CD4-positive, alpha-beta T cell (primary cell): Measurements from ENCODE around the gene PIGZ. TPM values are rescaled to one million over a fixed set of nuclear protein-coding genes. Genes with fewer than 3 reads are reported as not detected.

Source experiments
- ATAC-seq: fragments of 200-7000 bp; cut with Tn5 transposase; one replicate; pipeline ENCODE4 v1.10.0; 2022; ENCODE audit warnings: mild to moderate bottlenecking; ENCODE audit not compliant: poor library complexity
- CTCF ChIA-PET: fragments of 350-600 bp; sonication (Branson Sonifier 250); formaldehyde crosslinking; loops from one replicate; lab custom pipeline; 2021; ENCODE audit warnings: antibody characterized with exemption, inconsistent platforms; lab: Charles Lee
- POLR2A ChIA-PET: fragments of 350-600 bp; sonication (Branson Sonifier 250); formaldehyde crosslinking; loops from one replicate; lab custom pipeline; 2021; ENCODE audit warnings: antibody characterized with exemption, inconsistent platforms; lab: Charles Lee
- DNase-seq, 14 experiments: peaks; one replicate each; pipeline ENCODE4 v3.0.0-alpha.2; 2013 to 2020; ENCODE audit warnings: mixed read lengths in 2 of 14
- H3K27ac ChIP-seq, 2 donors: one replicate each; pipeline versions ENCODE4 v1.5.1 to v1.7.0; 2013; ENCODE audit warnings: low read length in 2 of 2, low read depth in 1 of 2, mild to moderate bottlenecking in 1 of 2
- H3K27me3 ChIP-seq, 2 experiments: 1 replicate in 1 of 2; 2 replicates in 1 of 2; pipeline versions ENCODE4 v1.6.1 to v1.7.0; 2013; ENCODE audit warnings: low read length in 2 of 2, control low read depth in 1 of 2, mild to moderate bottlenecking in 1 of 2, moderate library complexity in 1 of 2; ENCODE audit not compliant: insufficient read depth in 2 of 2, control insufficient read depth in 1 of 2
- H3K36me3 ChIP-seq: one replicate; pipeline ENCODE4 v1.6.1; 2013; ENCODE audit warnings: low read length, control low read depth; ENCODE audit not compliant: insufficient read depth
- H3K4me1 ChIP-seq: one replicate; pipeline ENCODE4 v1.6.1; 2013; ENCODE audit warnings: low read length, control low read depth; ENCODE audit not compliant: insufficient read depth
- H3K4me3 ChIP-seq: one replicate; pipeline ENCODE4 v1.5.1; 2013; ENCODE audit warnings: mild to moderate bottlenecking, low read length, moderate library complexity
- H3K9me3 ChIP-seq, 2 experiments: 1 replicate in 1 of 2; 2 replicates in 1 of 2; pipeline versions ENCODE4 v1.6.1 to v1.7.0; 2013; ENCODE audit warnings: low read length in 2 of 2, mild to moderate bottlenecking in 2 of 2, control low read depth in 1 of 2, moderate library complexity in 1 of 2; ENCODE audit not compliant: control insufficient read depth in 1 of 2, insufficient read depth in 1 of 2
- H3K27ac Mint-ChIP-seq: one replicate; pipeline ENCODE4 v1.8.0; 2020; ENCODE audit warnings: mixed read lengths
- H3K27me3 Mint-ChIP-seq: one replicate; pipeline ENCODE4 v1.8.0; 2021; ENCODE audit warnings: mixed read lengths
- H3K36me3 Mint-ChIP-seq: one replicate; pipeline ENCODE4 v1.8.0; 2021; ENCODE audit warnings: low read depth, mixed read lengths
- H3K4me1 Mint-ChIP-seq: one replicate; pipeline ENCODE4 v1.8.0; 2021; ENCODE audit warnings: low read depth, mixed read lengths
- H3K4me3 Mint-ChIP-seq: one replicate; pipeline ENCODE4 v1.8.0; 2020; ENCODE audit warnings: mild to moderate bottlenecking, mixed read lengths
- H3K9me3 Mint-ChIP-seq: one replicate; pipeline ENCODE4 v1.8.0; 2020; ENCODE audit warnings: mixed read lengths
- CTCF ChIP-seq: fragments of 200-600 bp; IDR thresholded peaks from one replicate; pipeline ENCODE4 v1.8.0; 2022; ENCODE audit warnings: antibody characterized with exemption, mild to moderate bottlenecking
- intact Hi-C, 2 experiments: fragments of 100-400 bp; cut with DNase I in 1 of 2; cut with micrococcal nuclease in 1 of 2; formaldehyde crosslinking; loops; one replicate each; pipeline versions ENCODE4 v1.15.1 to v1.9.0; 2023 to 2025; cut with DNase I, micrococcal nuclease
- total RNA-seq, 174 experiments: library from RNA in 2 of 174; stranded (reverse) in 2 of 174; gene quantifications; one replicate each; pipeline ENCODE4 v1.2.3 and lab custom pipeline; 2021 to 2026

PIGZ gene
- total RNA-seq, 2 experiments from 2014 or later, result 0.33 to 0.61 TPM

GRCh38 chr3:197007296-197007940, 38.8 kb upstream of the PIGZ start:
- ChIA-PET CTCF (no interaction called here), POLR2A (no interaction called here)
- peaks cover 8% of the 10 kb centered on the region for H3K4me1 Mint-ChIP-seq
- ATAC-seq (no peak), DNase-seq (no peak)
- no peaks in the 10 kb centered on the region for H3K36me3 ChIP-seq
- H3K27me3 Mint-ChIP-seq, result no peaks in the 10 kb centered on the region
- H3K9me3 ChIP-seq, result no peaks in the 10 kb centered on the region
- H3K4me3 Mint-ChIP-seq, result no peak overlapping the region
- no peak overlapping the region for H3K27ac ChIP-seq
- peaks cover 13% of the 10 kb centered on the region for H3K4me1 ChIP-seq
- no peaks in the 10 kb centered on the region for H3K9me3 Mint-ChIP-seq
- H3K27ac Mint-ChIP-seq, result no peak overlapping the region
- no peaks in the 10 kb centered on the region for H3K27me3 ChIP-seq
- H3K4me3 ChIP-seq, result no peak overlapping the region
- intact Hi-C loops, result loop anchor here in 1 of 2 experiments (10.0 kb wide), 1 partner anchor 177 kb away; no protein-coding TSS in a partner anchor
- H3K36me3 Mint-ChIP-seq, result no peaks in the 10 kb centered on the region
- no peak for TF ChIP-seq CTCF

GRCh38 chr3:197006860-197007259, 38.2 kb upstream of the PIGZ start:
- ATAC-seq (no peak), DNase-seq (no peak)
- Mint-ChIP-seq H3K27me3 (no peaks in the 10 kb centered on the region), H3K36me3 (no peaks in the 10 kb centered on the region), H3K4me3 (no peak overlapping the region), H3K4me1 (peaks cover 8% of the 10 kb centered on the region), H3K27ac (no peak overlapping the region), H3K9me3 (no peaks in the 10 kb centered on the region)
- no peak overlapping the region for H3K27ac ChIP-seq
- no peak for TF ChIP-seq CTCF
- intact Hi-C loops, result loop anchor here in 1 of 2 experiments (10.0 kb wide), 1 partner anchor 178 kb away; no protein-coding TSS in a partner anchor
- ChIA-PET POLR2A (no interaction called here), CTCF (interaction anchor here (1.7 kb wide), 1 partner anchor 22 kb away, joined by 4 read pairs; the partner anchor contains the start of gene MELTF)
- H3K27me3 ChIP-seq, result no peaks in the 10 kb centered on the region
- no peaks in the 10 kb centered on the region for H3K36me3 ChIP-seq
- H3K4me1 ChIP-seq, result peaks cover 16% of the 10 kb centered on the region
- H3K9me3 ChIP-seq, result no peaks in the 10 kb centered on the region
- no peak overlapping the region for H3K4me3 ChIP-seq

GRCh38 chr3:197006446-197006845, 37.8 kb upstream of the PIGZ start:
- Mint-ChIP-seq H3K36me3 (no peaks in the 10 kb centered on the region), H3K4me3 (no peak overlapping the region), H3K4me1 (peaks cover 8% of the 10 kb centered on the region), H3K9me3 (no peaks in the 10 kb centered on the region), H3K27ac (no peak overlapping the region), H3K27me3 (no peaks in the 10 kb centered on the region)
- H3K27me3 ChIP-seq, result no peaks in the 10 kb centered on the region
- ATAC-seq (no peak), DNase-seq (no peak)
- no peak for TF ChIP-seq CTCF
- H3K4me1 ChIP-seq, result peaks cover 16% of the 10 kb centered on the region
- ChIA-PET POLR2A (no interaction called here), CTCF (interaction anchor here (1.7 kb wide), 1 partner anchor 23 kb away, joined by 4 read pairs; the partner anchor contains the start of gene MELTF)
- H3K36me3 ChIP-seq, result no peaks in the 10 kb centered on the region
- intact Hi-C loops, result loop anchor here in 1 of 2 experiments (10.0 kb wide), 1 partner anchor 178 kb away; no protein-coding TSS in a partner anchor
- H3K4me3 ChIP-seq, result no peak overlapping the region
- no peak overlapping the region for H3K27ac ChIP-seq
- H3K9me3 ChIP-seq, result no peaks in the 10 kb centered on the region
